Ishikawa (cell line): ENCODE measurements around the gene ACBD3.

Experiments used
- CEBPB ChIP-seq: IDR thresholded peaks from 2 replicates; pipeline ENCODE4 v1.6.1; 2012
- EP300 ChIP-seq: IDR thresholded peaks from 2 replicates; pipeline ENCODE4 v1.6.1; 2012; ENCODE audit warnings: borderline replicate concordance
- FOXM1 ChIP-seq: IDR thresholded peaks from 2 replicates; pipeline ENCODE4 v1.6.1; 2012; ENCODE audit warnings: low read depth, borderline replicate concordance
- RAD21 ChIP-seq: IDR thresholded peaks from 2 replicates; pipeline ENCODE4 v1.6.1; 2012; ENCODE audit warnings: low read depth
- REST ChIP-seq: IDR thresholded peaks from 2 replicates; pipeline ENCODE4 v1.6.1; 2012; ENCODE audit warnings: low read depth, mild to moderate bottlenecking
- TAF1 ChIP-seq: IDR thresholded peaks from 2 replicates; pipeline ENCODE4 v1.6.1; 2012; ENCODE audit warnings: low read depth, mild to moderate bottlenecking
- TEAD4 ChIP-seq: IDR thresholded peaks from 2 replicates; pipeline ENCODE4 v1.6.1; 2012
- YY1 ChIP-seq: IDR thresholded peaks from 2 replicates; pipeline ENCODE4 v1.6.1; 2012; ENCODE audit warnings: low read depth
- TF ChIP-seq, protein P1 (sequence below): IDR thresholded peaks from 2 replicates; pipeline ENCODE4 v1.6.1; 2012

- TF ChIP-seq EP300 (no peak), TAF1 (no peak), RAD21 (no peak), REST (no peak), TEAD4 (no peak), CEBPB (no peak), YY1 (no peak), FOXM1 (no peak)
- TF ChIP-seq, protein P1, sequence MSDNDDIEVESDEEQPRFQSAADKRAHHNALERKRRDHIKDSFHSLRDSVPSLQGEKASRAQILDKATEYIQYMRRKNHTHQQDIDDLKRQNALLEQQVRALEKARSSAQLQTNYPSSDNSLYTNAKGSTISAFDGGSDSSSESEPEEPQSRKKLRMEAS: no peak
These were observed 36.7 kb upstream of the ACBD3 start, which contains the start of gene MIXL1 for GRCh38 chr1:226223157-226223785.
